Stimulated activated CD4-positive, alpha-beta T cell treated with anti-CD3 and anti-CD28 coated beads, Interleukin-1b, Interleukin-23, amount 100 ng/mL, for 4 hours (primary cell): ENCODE measurements around the gene ACAP2.
"Not testable (repeated sequence)": the region's sequence is repeated elsewhere in the genome, so short reads cannot be mapped to it uniquely, and the experiment has no call there.

Source experiments
- DNase-seq, 2 donors: peaks; one replicate each; pipeline ENCODE4 v3.0.0-alpha.2; 2020; ENCODE audit warnings: low read depth in 2 of 2

The ACAP2 gene

GRCh38 chr3:195442573-195443390 lies at the start of gene ACAP2:
Gene ACAP2 (minus strand): TSS chr3:195443020. CDS start chr3:195442847, 173 bp downstream.
- DNase-seq: peak; percentile 98 to 99

GRCh38 chr3:195475614-195476013 lies 32.8 kb upstream of the ACAP2 start:
- DNase-seq: no peak

- DNase-seq: not testable (repeated sequence)
Measured at GRCh38 chr3:195475116-195475515, 32.3 kb upstream of the ACAP2 start.

GRCh38 chr3:195468841-195469240 lies 26.0 kb upstream of the ACAP2 start:
- DNase-seq: no peak

- no peak for DNase-seq
Measured at GRCh38 chr3:195468391-195468776, 25.6 kb upstream of the ACAP2 start.

GRCh38 chr3:195467641-195468390 lies 25.0 kb upstream of the ACAP2 start:
- no peak for DNase-seq

- DNase-seq: no peak
Measured at GRCh38 chr3:195466251-195466650, 23.4 kb upstream of the ACAP2 start.

- not testable (repeated sequence) for DNase-seq
Measured at GRCh38 chr3:195462922-195463321, 20.1 kb upstream of the ACAP2 start.

- DNase-seq: no peak
Measured at GRCh38 chr3:195462308-195462610, 19.4 kb upstream of the ACAP2 start.

GRCh38 chr3:195461594-195462307 lies 18.9 kb upstream of the ACAP2 start:
- DNase-seq: no peak

- no peak for DNase-seq
Measured at GRCh38 chr3:195460091-195460713, 17.4 kb upstream of the ACAP2 start.

- no peak for DNase-seq
Measured at GRCh38 chr3:195458316-195458717, 15.5 kb upstream of the ACAP2 start.

GRCh38 chr3:195455789-195456188 lies 13.0 kb upstream of the ACAP2 start:
- DNase-seq: no peak

- no peak for DNase-seq
Measured at GRCh38 chr3:195453236-195453635, 10.4 kb upstream of the ACAP2 start.

- no peak for DNase-seq
Measured at GRCh38 chr3:195451373-195452015, 8.7 kb upstream of the ACAP2 start.

- DNase-seq: no peak
Measured at GRCh38 chr3:195450731-195451229, 8.0 kb upstream of the ACAP2 start.

- DNase-seq: no peak
Measured at GRCh38 chr3:195448205-195448875, 5.5 kb upstream of the ACAP2 start.

- no peak for DNase-seq
Measured at GRCh38 chr3:195447201-195447600, 4.4 kb upstream of the ACAP2 start.

- DNase-seq: no peak
Measured at GRCh38 chr3:195446359-195446758, 3.5 kb upstream of the ACAP2 start.

GRCh38 chr3:195445885-195446284 lies 3.1 kb upstream of the ACAP2 start:
- no peak for DNase-seq
